ENCODE measurements around the gene CHRND. TPM values are rescaled to one million over a fixed set of nuclear protein-coding genes. Genes with fewer than 3 reads are reported as not detected.
A peak's percentile ranks its signal among the peaks of the same experiment; 100 is the strongest.

The CHRND gene
- total and polyA plus RNA-seq, 12 donors = 0.07 to 0.39 (median 0.14) TPM; not detected in 7

- intact Hi-C loops (cut with DNase I) = no loop called here
- no peak overlapping the region for H3K4me3 ChIP-seq
- no peak for TF ChIP-seq CTCF (IDR thresholded peaks at IDR 0.05)
- no peak for TF ChIP-seq POLR2A (IDR thresholded peaks at IDR 0.05)
- H3K4me1 ChIP-seq (replicated peaks in 1 of 2) = no peaks in the 10 kb centered on the region
- no peak overlapping the region for H3K27ac ChIP-seq
- no peaks in the 10 kb centered on the region for H3K36me3 ChIP-seq (replicated peaks in 1 of 2)
- peak in 1 of 7 donors; percentile 11 for DNase-seq
- peaks cover 10% of the 10 kb centered on the region for H3K27me3 ChIP-seq
- WGBS, 4 donors = 76 to 90% (median 78%) methylated on average over 4 to 14 of the region's 14 CpGs
- H3K9me3 ChIP-seq (replicated peaks in 1 of 3) = no peaks in the 10 kb centered on the region
These were observed 9.1 kb downstream of the CHRND start for GRCh38 chr2:232534940-232535651.

DNA sequence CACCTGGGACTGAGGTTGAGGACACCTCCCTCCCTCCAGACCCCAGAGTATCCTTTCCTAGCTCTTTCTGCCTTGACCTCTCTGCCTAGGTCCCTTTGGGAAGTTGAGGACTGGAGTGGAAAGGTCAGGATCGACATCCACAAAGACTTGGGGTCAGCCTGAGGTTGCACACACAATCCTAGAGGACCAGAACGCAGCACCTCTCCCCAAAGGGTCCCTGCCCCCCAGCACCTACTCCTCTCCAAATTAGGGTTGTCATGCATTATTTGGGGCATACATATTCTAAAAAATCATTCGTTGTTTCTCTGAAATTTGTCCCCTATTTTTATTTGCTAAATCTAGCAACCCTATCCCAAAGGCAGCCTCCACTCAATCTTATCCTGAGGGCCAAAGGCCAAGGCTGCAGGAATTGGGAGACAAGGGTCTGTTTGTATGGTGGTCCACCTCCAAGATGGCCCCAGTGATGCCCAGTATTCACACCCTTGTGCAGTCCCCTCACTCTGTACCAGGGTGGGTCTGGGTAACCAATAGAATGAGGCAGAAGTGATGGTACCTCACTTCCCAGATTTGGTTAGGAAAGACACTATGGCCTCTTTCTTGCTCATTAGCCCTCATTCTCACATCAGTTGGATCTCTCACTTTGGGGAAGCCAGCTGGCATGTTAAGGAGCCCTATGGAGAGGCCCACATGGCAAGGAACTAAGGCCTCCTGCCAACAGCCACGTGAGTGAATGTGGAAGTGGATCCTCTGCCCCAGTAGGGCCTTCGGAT lies 10.0 kb downstream of the CHRND start:
- peak in 2 of 7 donors; percentile 4 for DNase-seq
- WGBS, 4 donors = 84 to 90% (median 87%) methylated on average over 4 to 5 of the region's 5 CpGs

GRCh38 chr2:232537079-232537478 lies 11.1 kb downstream of the CHRND start:
- intact Hi-C loops (cut with DNase I) = no loop called here
- Histone ChIP-seq H3K4me1 (replicated peaks in 1 of 2) (no peaks in the 10 kb centered on the region), H3K4me3 (no peak overlapping the region), H3K27me3 (peaks cover 10% of the 10 kb centered on the region), H3K27ac (no peak overlapping the region), H3K9me3 (replicated peaks in 1 of 3) (no peaks in the 10 kb centered on the region), H3K36me3 (replicated peaks in 1 of 2) (no peaks in the 10 kb centered on the region)
- TF ChIP-seq CTCF (IDR thresholded peaks at IDR 0.05) (peak in 3 of 6 experiments; percentile 8 to 13 (median 13)), POLR2A (IDR thresholded peaks at IDR 0.05) (no peak)
- WGBS, 4 donors = 65 to 75% (median 66%) methylated on average over 3 to 5 of the region's 5 CpGs
- peak in 2 of 7 donors; percentile 8 to 17 for DNase-seq

More for the DNA sequence above, 10.0 kb downstream of the CHRND start:
- peaks cover 10% of the 10 kb centered on the region for H3K27me3 ChIP-seq
- no peak overlapping the region for H3K4me3 ChIP-seq
- H3K36me3 ChIP-seq (replicated peaks in 1 of 2) = no peaks in the 10 kb centered on the region
- H3K4me1 ChIP-seq (replicated peaks in 1 of 2) = no peaks in the 10 kb centered on the region
- no peaks in the 10 kb centered on the region for H3K9me3 ChIP-seq (replicated peaks in 1 of 3)
- TF ChIP-seq POLR2A (IDR thresholded peaks at IDR 0.05) (no peak), CTCF (IDR thresholded peaks at IDR 0.05) (no peak)
- intact Hi-C loops (cut with DNase I) = no loop called here
- no peak overlapping the region for H3K27ac ChIP-seq

DNA sequence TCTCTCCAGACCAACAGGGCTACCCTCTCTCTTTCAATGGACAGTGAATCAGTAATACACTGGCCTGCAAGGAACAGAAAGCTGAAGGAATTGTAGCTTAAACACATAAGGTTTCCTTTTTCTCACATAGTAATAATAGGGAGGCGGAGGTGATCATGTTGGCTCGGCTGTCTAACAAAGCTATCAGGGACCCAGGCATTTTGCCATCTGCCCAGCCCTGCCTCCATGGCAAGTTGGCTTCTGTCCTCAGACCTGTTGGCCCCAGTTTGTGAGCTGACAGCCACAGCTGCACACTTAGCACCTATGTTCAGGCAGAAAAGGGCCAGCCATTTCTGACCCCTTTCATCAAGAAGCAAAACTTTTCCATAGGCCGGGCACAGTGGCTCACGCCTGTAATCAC lies 11.5 kb downstream of the CHRND start:
- no peaks in the 10 kb centered on the region for H3K4me1 ChIP-seq (replicated peaks in 1 of 2)
- intact Hi-C loops (cut with DNase I) = no loop called here
- H3K9me3 ChIP-seq (replicated peaks in 1 of 3) = no peaks in the 10 kb centered on the region
- H3K36me3 ChIP-seq (replicated peaks in 1 of 2) = no peaks in the 10 kb centered on the region
- peak in 3 of 7 donors; percentile 0 to 48 (median 12) for DNase-seq
- 78 to 89% (median 87%) methylated on average over 2 to 4 of the region's 4 CpGs for WGBS, 4 donors
- H3K27ac ChIP-seq = no peak overlapping the region
- H3K27me3 ChIP-seq = peaks cover 10% of the 10 kb centered on the region
- H3K4me3 ChIP-seq = no peak overlapping the region
- TF ChIP-seq POLR2A (IDR thresholded peaks at IDR 0.05) (no peak), CTCF (IDR thresholded peaks at IDR 0.05) (no peak)
